ENCODE results near the gene PMIS2.

DNA sequence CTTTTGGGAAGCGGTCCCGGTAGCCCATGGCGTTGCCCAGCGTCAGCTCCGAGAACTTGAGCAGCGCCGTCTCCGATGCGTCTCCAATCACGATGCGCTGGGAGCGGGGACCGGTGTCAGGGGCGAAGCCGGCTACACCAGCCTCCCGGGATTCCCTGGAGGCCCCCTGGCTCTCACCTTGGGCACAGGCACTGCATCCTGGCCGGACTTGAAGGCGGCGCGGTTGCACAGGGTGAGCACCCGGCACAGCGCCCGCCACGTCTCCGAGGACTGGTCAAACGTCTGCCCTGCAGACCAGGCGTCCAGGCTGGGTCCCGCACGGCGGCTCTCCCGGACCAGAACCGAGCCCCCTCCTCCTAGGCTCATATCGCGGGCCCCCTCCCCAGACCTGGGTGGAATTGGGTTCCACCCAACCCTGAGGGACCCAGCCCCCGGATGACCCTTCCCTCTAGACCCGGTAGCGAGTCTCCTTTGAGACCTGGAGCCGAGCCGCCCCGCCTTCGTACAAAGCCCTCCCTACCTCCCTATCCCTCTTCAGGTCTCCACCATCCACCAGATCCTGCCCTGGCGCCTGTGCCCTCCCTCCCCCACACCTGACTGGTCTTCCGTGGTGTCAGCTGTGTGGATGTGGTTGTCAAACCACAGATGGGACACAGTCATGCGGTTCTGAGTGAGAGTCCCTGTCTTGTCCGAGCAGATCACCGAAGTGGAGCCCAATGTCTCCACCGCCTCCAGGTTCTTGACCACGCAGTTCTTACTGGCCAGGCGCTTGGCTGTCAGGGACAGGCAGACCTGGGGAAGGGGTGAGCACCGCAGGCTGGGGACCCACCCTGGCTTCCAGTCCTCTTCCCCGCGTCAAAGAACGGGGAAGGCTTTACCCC lies 27.3 kb upstream of the PMIS2 start:
- TF ChIP-seq POLR2A (IDR thresholded peaks at IDR 0.05; ENCODE audit: borderline replicate concordance, extremely low read depth, insufficient read depth, insufficient read length) = no peak
- TF ChIP-seq, protein P1, sequence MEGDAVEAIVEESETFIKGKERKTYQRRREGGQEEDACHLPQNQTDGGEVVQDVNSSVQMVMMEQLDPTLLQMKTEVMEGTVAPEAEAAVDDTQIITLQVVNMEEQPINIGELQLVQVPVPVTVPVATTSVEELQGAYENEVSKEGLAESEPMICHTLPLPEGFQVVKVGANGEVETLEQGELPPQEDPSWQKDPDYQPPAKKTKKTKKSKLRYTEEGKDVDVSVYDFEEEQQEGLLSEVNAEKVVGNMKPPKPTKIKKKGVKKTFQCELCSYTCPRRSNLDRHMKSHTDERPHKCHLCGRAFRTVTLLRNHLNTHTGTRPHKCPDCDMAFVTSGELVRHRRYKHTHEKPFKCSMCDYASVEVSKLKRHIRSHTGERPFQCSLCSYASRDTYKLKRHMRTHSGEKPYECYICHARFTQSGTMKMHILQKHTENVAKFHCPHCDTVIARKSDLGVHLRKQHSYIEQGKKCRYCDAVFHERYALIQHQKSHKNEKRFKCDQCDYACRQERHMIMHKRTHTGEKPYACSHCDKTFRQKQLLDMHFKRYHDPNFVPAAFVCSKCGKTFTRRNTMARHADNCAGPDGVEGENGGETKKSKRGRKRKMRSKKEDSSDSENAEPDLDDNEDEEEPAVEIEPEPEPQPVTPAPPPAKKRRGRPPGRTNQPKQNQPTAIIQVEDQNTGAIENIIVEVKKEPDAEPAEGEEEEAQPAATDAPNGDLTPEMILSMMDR (IDR thresholded peaks at IDR 0.05 in 2 of 3, conservative IDR thresholded peaks at IDR 0.05 in 1 of 3; ENCODE audit: borderline replicate concordance in 1 of 3, insufficient read depth in 1 of 3, low read depth in 2 of 3, low read length in 2 of 3) = no peak
- TF ChIP-seq SP1 (IDR thresholded peaks at IDR 0.05; ENCODE audit: low read depth) = no peak
- TF ChIP-seq JUND (IDR thresholded peaks at IDR 0.05) = no peak
- TF ChIP-seq POLR2AphosphoS5 (IDR thresholded peaks at IDR 0.05; ENCODE audit: low read depth, low read length) = no peak
- no peak for TF ChIP-seq CBX3 (IDR thresholded peaks at IDR 0.05; ENCODE audit: low read depth)
- TF ChIP-seq EZH2phosphoT487 (IDR thresholded peaks at IDR 0.05; ENCODE audit: borderline replicate concordance) = no peak
- TF ChIP-seq, protein P2, sequence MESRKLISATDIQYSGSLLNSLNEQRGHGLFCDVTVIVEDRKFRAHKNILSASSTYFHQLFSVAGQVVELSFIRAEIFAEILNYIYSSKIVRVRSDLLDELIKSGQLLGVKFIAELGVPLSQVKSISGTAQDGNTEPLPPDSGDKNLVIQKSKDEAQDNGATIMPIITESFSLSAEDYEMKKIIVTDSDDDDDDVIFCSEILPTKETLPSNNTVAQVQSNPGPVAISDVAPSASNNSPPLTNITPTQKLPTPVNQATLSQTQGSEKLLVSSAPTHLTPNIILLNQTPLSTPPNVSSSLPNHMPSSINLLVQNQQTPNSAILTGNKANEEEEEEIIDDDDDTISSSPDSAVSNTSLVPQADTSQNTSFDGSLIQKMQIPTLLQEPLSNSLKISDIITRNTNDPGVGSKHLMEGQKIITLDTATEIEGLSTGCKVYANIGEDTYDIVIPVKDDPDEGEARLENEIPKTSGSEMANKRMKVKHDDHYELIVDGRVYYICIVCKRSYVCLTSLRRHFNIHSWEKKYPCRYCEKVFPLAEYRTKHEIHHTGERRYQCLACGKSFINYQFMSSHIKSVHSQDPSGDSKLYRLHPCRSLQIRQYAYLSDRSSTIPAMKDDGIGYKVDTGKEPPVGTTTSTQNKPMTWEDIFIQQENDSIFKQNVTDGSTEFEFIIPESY (IDR thresholded peaks at IDR 0.05; ENCODE audit: extremely low read depth, insufficient replicate concordance, low read length) = no peak
- TF ChIP-seq MAX (IDR thresholded peaks at IDR 0.05) = no peak
- TF ChIP-seq EZH2 (IDR thresholded peaks at IDR 0.05) = no peak
- TF ChIP-seq REST (IDR thresholded peaks at IDR 0.05; ENCODE audit: low read depth) = no peak
- no peak for TF ChIP-seq RAD21 (IDR thresholded peaks at IDR 0.05; ENCODE audit: low read depth)
- no peak for TF ChIP-seq ZNF274 (IDR thresholded peaks at IDR 0.05; ENCODE audit: low read depth, low read length)
- TF ChIP-seq EGR1 (IDR thresholded peaks at IDR 0.05; ENCODE audit: low read depth) = no peak

Measured in HCT116 (cell line).